ENCODE measurements around the gene PRKCQ. TPM values are rescaled to one million over a fixed set of nuclear protein-coding genes. Genes with fewer than 3 reads are reported as not detected.

PRKCQ gene
- total and polyA plus RNA-seq, 4 donors, result 0.13 to 3.3 (median 0.45) TPM

- Histone ChIP-seq H3K27me3 (ENCODE audit: control insufficient read depth in 4 of 4, insufficient read depth in 4 of 4, low read length in 3 of 4) (no peaks in the 10 kb centered on the region), H3K36me3 (ENCODE audit: control insufficient read depth in 4 of 4, insufficient read depth in 3 of 4, low read depth in 1 of 4, low read length in 3 of 4) (no peaks in the 10 kb centered on the region), H3K4me3 (ENCODE audit: low read depth in 1 of 3, low read length in 3 of 3) (no peak overlapping the region), H3K27ac (ENCODE audit: low read depth in 1 of 2, low read length in 2 of 2) (no peak overlapping the region), H3K4me1 (ENCODE audit: control insufficient read depth in 4 of 4, insufficient read depth in 4 of 4, low read length in 3 of 4) (no peaks in the 10 kb centered on the region), H3K9ac (ENCODE audit: low read depth in 1 of 2, low read length in 2 of 2) (no peak overlapping the region), H3K9me3 (ENCODE audit: control insufficient read depth in 4 of 4, low read length in 3 of 4) (peaks cover 0 to 10% (median 5%) of the 10 kb centered on the region in 4 donors)
- no peak for TF ChIP-seq ATF3 (IDR thresholded peaks at IDR 0.05)
- TF ChIP-seq ZBTB33 (IDR thresholded peaks at IDR 0.05), result no peak
- TF ChIP-seq RAD21 (IDR thresholded peaks at IDR 0.05), result no peak
- no peak for TF ChIP-seq FOXA2 (IDR thresholded peaks at IDR 0.05)
- TF ChIP-seq HNF4G (IDR thresholded peaks at IDR 0.05), result no peak
- TF ChIP-seq TAF1 (conservative IDR thresholded peaks at IDR 0.05), result no peak
- no peak for TF ChIP-seq SP1 (IDR thresholded peaks at IDR 0.05)
- TF ChIP-seq YY1 (IDR thresholded peaks at IDR 0.05), result no peak
- TF ChIP-seq RXRA (IDR thresholded peaks at IDR 0.05), result no peak
- no peak for TF ChIP-seq CTCF (IDR thresholded peaks at IDR 0.05; ENCODE audit: low read depth, low read length, missing input control)
- WGBS, result 96% methylated on average over 3 of the region's 3 CpGs
- no peak for DNase-seq (ENCODE audit: low spot score)
Observed at GRCh38 chr10:6384847-6385246, 195.2 kb downstream of the PRKCQ start.

GRCh38 chr10:6384031-6384430 is 196.0 kb downstream of the PRKCQ start:
- TF ChIP-seq JUND (IDR thresholded peaks at IDR 0.05) (no peak), YY1 (IDR thresholded peaks at IDR 0.05) (no peak), HNF4G (IDR thresholded peaks at IDR 0.05) (no peak), RXRA (IDR thresholded peaks at IDR 0.05) (no peak), TAF1 (conservative IDR thresholded peaks at IDR 0.05) (no peak), FOXA2 (IDR thresholded peaks at IDR 0.05) (no peak)
- H3K9me3 ChIP-seq (ENCODE audit: control insufficient read depth in 4 of 4, low read length in 3 of 4), result peaks cover 0 to 9% (median 3%) of the 10 kb centered on the region in 4 donors
- no peak overlapping the region for H3K27ac ChIP-seq (ENCODE audit: low read depth in 1 of 2, low read length in 2 of 2)
- DNase-seq (ENCODE audit: low spot score), result no peak
- WGBS, result 95% methylated on average over 7 of the region's 7 CpGs
- H3K27me3 ChIP-seq (ENCODE audit: control insufficient read depth in 4 of 4, insufficient read depth in 4 of 4, low read length in 3 of 4), result no peaks in the 10 kb centered on the region
- H3K9ac ChIP-seq (ENCODE audit: low read depth in 1 of 2, low read length in 2 of 2), result no peak overlapping the region
- no peak overlapping the region for H3K4me3 ChIP-seq (ENCODE audit: low read depth in 1 of 3, low read length in 3 of 3)
- no peaks in the 10 kb centered on the region for H3K36me3 ChIP-seq (ENCODE audit: control insufficient read depth in 4 of 4, insufficient read depth in 3 of 4, low read depth in 1 of 4, low read length in 3 of 4)
- no peaks in the 10 kb centered on the region for H3K4me1 ChIP-seq (ENCODE audit: control insufficient read depth in 4 of 4, insufficient read depth in 4 of 4, low read length in 3 of 4)

- Histone ChIP-seq H3K4me3 (ENCODE audit: low read depth in 1 of 3, low read length in 3 of 3) (no peak overlapping the region), H3K27me3 (ENCODE audit: control insufficient read depth in 4 of 4, insufficient read depth in 4 of 4, low read length in 3 of 4) (no peaks in the 10 kb centered on the region), H3K36me3 (ENCODE audit: control insufficient read depth in 4 of 4, insufficient read depth in 3 of 4, low read depth in 1 of 4, low read length in 3 of 4) (no peaks in the 10 kb centered on the region), H3K9me3 (ENCODE audit: control insufficient read depth in 4 of 4, low read length in 3 of 4) (peaks cover 0 to 3% (median under 1%) of the 10 kb centered on the region in 4 donors), H3K9ac (ENCODE audit: low read depth in 1 of 2, low read length in 2 of 2) (no peak overlapping the region), H3K27ac (ENCODE audit: low read depth in 1 of 2, low read length in 2 of 2) (no peak overlapping the region), H3K4me1 (ENCODE audit: control insufficient read depth in 4 of 4, insufficient read depth in 4 of 4, low read length in 3 of 4) (no peaks in the 10 kb centered on the region)
- WGBS, result 89% methylated on average over 8 of the region's 8 CpGs
- no peak for DNase-seq (ENCODE audit: low spot score)
- no peak for TF ChIP-seq EGR1 (IDR thresholded peaks at IDR 0.05; ENCODE audit: low read depth in 2 of 2)
- TF ChIP-seq FOXA2 (IDR thresholded peaks at IDR 0.05), result no peak
- no peak for TF ChIP-seq ZBTB33 (IDR thresholded peaks at IDR 0.05)
- no peak for TF ChIP-seq FOXA1 (IDR thresholded peaks at IDR 0.05)
- TF ChIP-seq REST (IDR thresholded peaks at IDR 0.05), result no peak
- no peak for TF ChIP-seq HNF4G (IDR thresholded peaks at IDR 0.05)
- no peak for TF ChIP-seq MAX (IDR thresholded peaks at IDR 0.05)
- no peak for TF ChIP-seq RXRA (IDR thresholded peaks at IDR 0.05)
- TF ChIP-seq SP1 (IDR thresholded peaks at IDR 0.05), result no peak
- TF ChIP-seq RAD21 (IDR thresholded peaks at IDR 0.05), result no peak
- TF ChIP-seq YY1 (IDR thresholded peaks at IDR 0.05), result no peak
- no peak for TF ChIP-seq GABPA (IDR thresholded peaks at IDR 0.05 in 1 of 2, conservative IDR thresholded peaks at IDR 0.05 in 1 of 2)
Observed at GRCh38 chr10:6383096-6383812, 196.8 kb downstream of the PRKCQ start.

Measured in liver (tissue), 9 donors.